Smooth muscle cell (in vitro differentiated cells): ENCODE measurements around the gene RIMKLA. TPM values are rescaled to one million over a fixed set of nuclear protein-coding genes. Genes with fewer than 3 reads are reported as not detected.

Experiments used
- DNase-seq: peaks from one replicate; lab custom pipeline; 2025; ENCODE audit not compliant: unreplicated experiment; lab: John Stamatoyannopoulos, UW
- H2AFZ ChIP-seq: fragments of 200-600 bp; sonication (generic); 2 replicates; pipeline ENCODE4 v1.6.0; 2016; ENCODE audit warnings: antibody characterized with exemption, low read depth, mild to moderate bottlenecking
- H3F3A ChIP-seq: fragments of 200-600 bp; sonication (generic); 2 replicates; pipeline ENCODE4 v1.6.0; 2017; ENCODE audit warnings: antibody characterized with exemption, low read depth
- H3K27ac ChIP-seq: fragments of 200-600 bp; sonication (generic); 2 replicates; pipeline ENCODE4 v1.5.1; 2016; ENCODE audit warnings: low read depth, mild to moderate bottlenecking
- H3K27me3 ChIP-seq: fragments of 200-600 bp; sonication (generic); 2 replicates; pipeline ENCODE4 v1.6.1; 2016; ENCODE audit warnings: low read depth, mild to moderate bottlenecking
- H3K36me3 ChIP-seq: fragments of 200-600 bp; sonication (generic); 2 replicates; pipeline ENCODE4 v1.5.1; 2016; ENCODE audit warnings: low read depth
- H3K4me1 ChIP-seq: fragments of 200-600 bp; sonication (generic); 2 replicates; pipeline ENCODE4 v1.5.1; 2016; ENCODE audit warnings: low read depth
- H3K4me2 ChIP-seq: fragments of 200-600 bp; sonication (generic); 2 replicates; pipeline ENCODE4 v1.6.0; 2016; ENCODE audit warnings: mild to moderate bottlenecking
- H3K4me3 ChIP-seq: fragments of 200-600 bp; sonication (generic); 2 replicates; pipeline ENCODE4 v1.5.1; 2016; ENCODE audit warnings: mild to moderate bottlenecking
- H3K79me2 ChIP-seq: fragments of 200-600 bp; sonication (generic); 2 replicates; pipeline ENCODE4 v1.6.0; 2016; ENCODE audit warnings: low read depth, mild to moderate bottlenecking
- H3K9ac ChIP-seq: fragments of 200-600 bp; sonication (generic); 2 replicates; pipeline ENCODE4 v1.6.0; 2016; ENCODE audit warnings: low read depth
- H3K9me3 ChIP-seq: fragments of 200-600 bp; sonication (generic); replicated peaks from 2 replicates; pipeline ENCODE4 v1.5.1; 2016; ENCODE audit warnings: low read depth
- H4K20me1 ChIP-seq: fragments of 200-600 bp; sonication (generic); 2 replicates; pipeline ENCODE4 v1.6.0; 2016; ENCODE audit warnings: low read depth
- CTCF ChIP-seq: fragments of 200-600 bp; sonication (generic); IDR thresholded peaks from 2 replicates; pipeline ENCODE4 v1.5.1; 2017; ENCODE audit warnings: borderline replicate concordance, mild to moderate bottlenecking, antibody characterized with exemption; ENCODE audit not compliant: insufficient read depth, poor library complexity, severe bottlenecking
- WGBS: methylation state at CpG from one replicate; pipeline ENCODE4 v1.1.7; 2016; ENCODE audit warnings: low lambda C conversion rate; 5-methylcytosine and 5-hydroxymethylcytosine counted together
- polyA plus RNA-seq: library from polyadenylated mRNA; unstranded; fragments of >200 nt; fragmentation: Nextera tagmentation; extraction: Ambion mirVana; gene quantifications from 2 replicates; pipeline ENCODE4 v1.2.1, GENCODE V29; 2016
- total RNA-seq: library from RNA; depleted of rRNA; stranded (reverse); fragments of >200 nt; gene quantifications from 2 replicates; pipeline ENCODE4 v1.2.3, GENCODE V29; 2014

Gene RIMKLA
- total and polyA plus RNA-seq, 2 experiments from 2014 or later: 0.04 to 0.25 TPM

GRCh38 chr1:42461196-42461595 is 80.6 kb downstream of the RIMKLA start:
- Histone ChIP-seq H4K20me1 (no peaks in the 10 kb centered on the region), H3K9me3 (no peaks in the 10 kb centered on the region), H3K79me2 (no peaks in the 10 kb centered on the region), H3K36me3 (no peaks in the 10 kb centered on the region), H3K27me3 (no peaks in the 10 kb centered on the region), H3K4me2 (no peak overlapping the region), H3K4me1 (peaks cover 6% of the 10 kb centered on the region), H3K4me3 (no peak overlapping the region), H3K27ac (peak overlapping the region; percentile 12), H3K9ac (no peak overlapping the region), H3F3A (peaks cover 3% of the 10 kb centered on the region), H2AFZ (no peak overlapping the region)
- WGBS: 82% methylated on average over 2 of the region's 2 CpGs
- no peak for DNase-seq
- TF ChIP-seq CTCF: no peak

- H3K27ac ChIP-seq: peak within 1 kb of the TSS; percentile 84
- peak; percentile 52 for DNase-seq
- H3K27me3 ChIP-seq: no peaks in the 10 kb centered on the region
- H3K9ac ChIP-seq: peak within 1 kb of the TSS; percentile 77
- peak within 1 kb of the TSS; percentile 53 for H3K4me3 ChIP-seq
- peak within 1 kb of the TSS; percentile 83 for H3K4me2 ChIP-seq
- H3K79me2 ChIP-seq: no peaks in the 10 kb centered on the region
- H2AFZ ChIP-seq: peak within 1 kb of the TSS; percentile 70
- WGBS: 7% methylated on average over 59 of the region's 59 CpGs
- TF ChIP-seq CTCF: no peak
- H4K20me1 ChIP-seq: no peaks in the 10 kb centered on the region
- no peaks in the 10 kb centered on the region for H3K4me1 ChIP-seq
- H3K36me3 ChIP-seq: no peaks in the 10 kb centered on the region
- H3F3A ChIP-seq: peaks cover 3% of the 10 kb centered on the region
- H3K9me3 ChIP-seq: no peaks in the 10 kb centered on the region
These were observed 82.5 kb downstream of the RIMKLA start, which contains the start of gene CCDC30 for GRCh38 chr1:42462828-42463763. TSS of gene CCDC30 (plus strand) at chr1:42463286. CDS start at chr1:42480552, 17,266 bp downstream.

GRCh38 chr1:42463921-42464320 is 83.3 kb downstream of the RIMKLA start:
- Histone ChIP-seq H3K36me3 (no peaks in the 10 kb centered on the region), H4K20me1 (no peaks in the 10 kb centered on the region), H3F3A (peaks cover 3% of the 10 kb centered on the region), H3K9ac (peak overlapping the region; percentile 77), H3K4me2 (peak overlapping the region; percentile 83), H3K4me3 (peak overlapping the region; percentile 53), H3K27ac (peak overlapping the region; percentile 59), H3K27me3 (no peaks in the 10 kb centered on the region), H2AFZ (peak overlapping the region; percentile 70), H3K9me3 (no peaks in the 10 kb centered on the region), H3K4me1 (no peaks in the 10 kb centered on the region), H3K79me2 (no peaks in the 10 kb centered on the region)
- no peak for DNase-seq
- TF ChIP-seq CTCF: no peak
- 86% methylated on average over 3 of the region's 3 CpGs for WGBS
